Activated CD4-positive, CD25-positive, alpha-beta regulatory T cell treated with anti-CD3 and anti-CD28 coated beads, Interleukin-2, amount 50 U/mL, for 24 hours (primary cell): ENCODE data around the gene GRM4.
"Not testable (repeated sequence)": the region's sequence is repeated elsewhere in the genome, so short reads cannot be mapped to it uniquely, and the experiment has no call there.

ENCODE experiments used
- ATAC-seq, 2 donors: fragments of 150-1000 bp; cut with Tn5 transposase; one replicate each; pipeline ENCODE4 v1.10.0; 2021; ENCODE audit warnings: mild to moderate bottlenecking in 1 of 2, moderate library complexity in 1 of 2

GRM4 gene

DNA sequence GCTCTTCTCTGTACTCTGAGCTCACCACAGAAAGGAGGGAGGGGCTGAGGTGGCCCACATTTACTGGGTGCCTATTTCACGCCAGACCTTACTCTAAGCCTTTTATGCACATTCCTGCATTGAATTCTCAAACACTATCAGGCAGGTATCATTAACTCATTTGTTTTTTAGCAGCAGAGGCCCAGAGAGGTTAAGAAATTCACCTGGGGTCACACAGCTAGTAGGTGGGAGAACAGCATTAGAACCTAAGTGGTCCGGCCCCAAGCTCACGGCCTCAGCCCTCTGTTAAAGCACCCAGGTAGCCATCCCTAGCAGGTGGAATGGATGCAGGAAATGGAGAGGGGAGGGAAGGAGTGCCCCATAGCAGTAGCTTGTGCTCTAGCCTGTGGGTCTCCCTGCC, 84.5 kb downstream of the GRM4 start:
- no peak for ATAC-seq

DNA sequence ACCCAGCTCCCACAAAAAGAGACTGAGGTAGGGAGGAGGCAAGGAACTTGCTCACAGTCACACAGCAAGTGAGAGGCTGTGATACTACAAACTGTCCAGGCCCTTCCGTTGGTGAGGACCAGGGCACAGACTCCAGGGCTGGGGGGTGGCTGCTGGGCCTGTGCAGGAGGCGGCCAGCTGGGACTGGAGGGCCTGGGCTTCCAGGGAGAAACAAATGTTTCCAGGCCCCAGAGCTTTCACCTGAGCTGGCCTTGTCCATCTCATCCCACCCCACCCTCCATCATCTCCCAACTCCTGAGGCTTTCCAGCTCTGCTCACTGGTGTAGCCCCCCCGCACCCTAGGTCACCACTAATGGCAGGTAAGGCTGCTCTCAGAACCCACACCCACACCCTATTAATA, 86.0 kb downstream of the GRM4 start:
- ATAC-seq = no peak

DNA sequence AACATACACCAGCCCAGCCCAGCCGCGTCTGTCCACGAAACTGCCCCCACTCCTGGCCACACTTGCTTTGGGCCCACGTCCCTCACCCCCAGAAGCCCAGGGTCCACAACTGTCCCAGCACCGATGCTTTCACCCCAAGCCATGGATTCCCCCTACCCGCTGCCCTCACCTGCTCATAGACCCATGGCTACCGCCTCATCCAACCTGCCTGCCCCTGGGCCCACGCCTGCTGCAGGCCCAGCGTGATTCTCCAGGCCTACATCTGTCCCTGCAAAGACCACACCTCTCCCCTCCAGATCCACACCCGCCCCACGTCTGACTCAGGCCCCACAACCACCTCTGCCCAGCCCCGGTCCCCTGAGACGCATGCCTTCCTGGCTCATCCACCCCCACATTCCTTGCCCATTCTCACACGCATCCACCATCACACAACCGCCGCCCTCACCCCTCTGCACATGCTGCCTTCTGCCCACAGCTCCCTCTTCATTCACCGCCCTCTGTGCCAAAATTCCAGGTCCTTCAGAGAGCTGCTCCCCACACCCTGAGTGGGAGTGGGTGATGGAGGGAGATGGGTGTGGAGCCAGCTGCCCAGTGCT, 86.7 kb downstream of the GRM4 start:
- ATAC-seq = no peak

DNA sequence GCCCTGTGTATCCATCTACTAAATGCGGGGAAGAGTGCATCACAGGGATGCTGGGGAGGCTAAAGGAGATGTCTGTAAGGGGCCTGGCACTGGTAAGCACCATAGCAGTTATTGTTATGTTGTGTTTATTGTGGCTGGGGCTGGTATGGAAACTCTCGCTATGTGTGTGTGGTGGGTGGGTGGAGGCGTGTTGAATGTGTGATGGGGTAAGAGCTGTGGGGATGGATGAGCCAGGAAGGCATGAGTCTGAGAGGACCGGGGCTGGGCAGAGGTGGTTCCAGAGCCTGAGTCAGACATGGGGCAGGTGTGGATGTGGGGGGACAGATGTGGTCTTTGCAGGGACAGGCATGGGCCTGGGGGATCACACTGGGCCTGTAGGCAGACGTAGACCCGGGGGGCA, 88.1 kb downstream of the GRM4 start:
- ATAC-seq = no peak

DNA sequence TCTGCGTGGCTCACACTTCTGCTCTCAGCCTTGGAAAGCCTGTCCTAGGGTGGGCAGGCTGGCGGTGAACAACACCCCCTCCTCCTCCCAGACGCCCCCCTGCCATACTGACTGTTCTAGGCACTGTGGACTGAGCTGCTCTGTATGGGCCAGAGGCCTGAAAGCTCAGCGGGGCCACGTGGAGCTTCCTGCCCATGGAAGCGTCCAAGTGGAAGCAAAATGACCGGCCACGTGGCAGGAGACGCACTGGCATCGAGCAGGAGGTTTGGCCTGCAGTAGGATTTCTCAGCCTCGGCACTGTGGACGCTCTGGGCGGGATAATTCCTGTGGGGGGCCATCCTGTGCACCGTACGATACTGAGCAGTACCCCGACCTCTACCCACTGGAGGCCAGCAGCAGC, 88.7 kb downstream of the GRM4 start:
- ATAC-seq = no peak

DNA sequence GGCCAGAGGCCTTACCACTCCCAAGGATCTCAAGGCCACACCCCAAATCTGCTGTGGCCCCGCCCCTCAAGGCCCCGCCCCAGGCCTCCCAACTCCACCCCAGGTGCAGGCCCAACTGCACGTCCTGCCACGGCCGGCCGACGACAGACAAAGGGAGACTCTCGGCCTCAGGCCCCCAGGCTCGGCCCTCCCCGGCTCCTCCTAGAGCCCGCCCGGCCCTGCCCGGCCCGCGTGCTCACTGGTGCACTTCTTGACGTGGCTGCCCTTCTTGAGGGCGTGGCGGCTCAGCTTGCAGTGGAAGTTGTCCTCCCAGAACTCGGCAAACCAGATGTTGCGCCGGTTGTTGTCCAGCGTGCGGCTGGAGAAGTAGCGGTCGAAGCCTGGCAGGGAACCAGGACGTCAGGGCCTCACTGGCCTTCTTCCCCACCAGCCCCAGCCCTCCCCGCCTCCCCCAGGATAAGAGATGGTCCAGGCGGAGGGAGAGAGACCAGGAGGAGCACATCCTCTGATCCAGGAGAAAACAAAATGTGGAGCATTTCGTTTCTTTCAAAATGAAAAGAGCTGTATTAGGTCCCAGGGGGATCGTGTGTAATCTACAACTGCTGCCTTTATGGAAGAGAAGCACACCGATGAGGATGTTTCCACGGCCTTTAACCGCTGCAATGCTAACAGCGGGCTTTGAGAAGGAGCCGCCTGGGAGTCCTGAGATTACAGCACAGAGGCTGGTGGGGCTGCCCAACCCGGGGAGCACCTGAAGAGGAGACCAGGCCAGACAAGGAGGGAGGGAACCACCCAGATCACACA, 89.4 kb downstream of the GRM4 start:
- ATAC-seq = no peak

DNA sequence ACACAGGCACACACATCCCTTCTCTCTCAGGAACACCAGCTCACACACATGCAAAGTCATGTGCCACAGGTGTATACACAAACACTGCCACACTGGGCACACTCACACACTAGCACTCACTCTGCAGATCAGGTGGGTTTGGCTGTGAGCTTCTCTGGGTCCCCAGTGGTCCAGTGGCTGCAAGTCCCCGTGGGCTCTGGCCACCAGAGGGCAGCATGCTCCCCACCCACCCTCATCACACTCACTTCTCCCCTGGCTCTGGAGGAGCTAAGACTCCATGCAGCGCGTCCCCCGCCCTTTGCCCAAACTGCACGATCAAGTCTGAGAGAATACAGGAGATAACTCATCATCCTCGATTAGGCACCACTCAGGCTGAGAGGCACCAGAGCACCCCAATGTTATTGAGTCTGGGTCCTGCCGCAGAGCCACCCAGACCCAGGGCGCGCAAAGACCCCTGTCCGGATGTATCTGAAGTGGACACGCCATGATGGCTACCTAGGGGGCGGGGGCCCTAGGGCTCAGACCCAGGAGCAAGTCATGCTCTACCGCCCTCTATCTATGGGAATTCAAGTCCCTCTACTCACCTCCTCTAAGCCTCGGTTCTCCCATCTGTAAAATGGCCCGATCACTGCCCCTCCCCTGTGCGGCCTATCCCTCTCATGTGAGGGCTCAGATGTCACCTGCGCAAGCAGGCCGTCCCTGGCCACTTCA, 90.5 kb downstream of the GRM4 start:
- ATAC-seq = peak; percentile 54 to 74

DNA sequence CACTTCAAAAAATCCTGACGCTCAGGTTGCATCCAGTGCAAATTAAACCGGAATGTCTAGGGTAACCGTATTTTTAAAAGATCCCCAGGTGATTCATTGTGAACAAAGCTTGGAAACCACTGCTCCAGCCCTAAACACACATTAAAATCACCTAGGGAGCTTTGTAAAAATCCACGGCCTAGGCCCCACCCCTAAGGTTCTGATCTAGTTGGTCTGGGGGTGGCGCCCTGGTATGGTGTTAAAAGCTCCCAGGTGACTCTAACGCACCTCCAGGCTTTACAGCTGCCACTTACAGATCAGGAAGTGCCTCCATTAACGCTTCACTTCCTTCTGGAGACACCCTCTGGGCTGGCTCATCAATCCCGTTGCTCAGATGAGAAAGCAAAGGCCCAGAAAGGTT, 92.2 kb downstream of the GRM4 start:
- no peak for ATAC-seq

DNA sequence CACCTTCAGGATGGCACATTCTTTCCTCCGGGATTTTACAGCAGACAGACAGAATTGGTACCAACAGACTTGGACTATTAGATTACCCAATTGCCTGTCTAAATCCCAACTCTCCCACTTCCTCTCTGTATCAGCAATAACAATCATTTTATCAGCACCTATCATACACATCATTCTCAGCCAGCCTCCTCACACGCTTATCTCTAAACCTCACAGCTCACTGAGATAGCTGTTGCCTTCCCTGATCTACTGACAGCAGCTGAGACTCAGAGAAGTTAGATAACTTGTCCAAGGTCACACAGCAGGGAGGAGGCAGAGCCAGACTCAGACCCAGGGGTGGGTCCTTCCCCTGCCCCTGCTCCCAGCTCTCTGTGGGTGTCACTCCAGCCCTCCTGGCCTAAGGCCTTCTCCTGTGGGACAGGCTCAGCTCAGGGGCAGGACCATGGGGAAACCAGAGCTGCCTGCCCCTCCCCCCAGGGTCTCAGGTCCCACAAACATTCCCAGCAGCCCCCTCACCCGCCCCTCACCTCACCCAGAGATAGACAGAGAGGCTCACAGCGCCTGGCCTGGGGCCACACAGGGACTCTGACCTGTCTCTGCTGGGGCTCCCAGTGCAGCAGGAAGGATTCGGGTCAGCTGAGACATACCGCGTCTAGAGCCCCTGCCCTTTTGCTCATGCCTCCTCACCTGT, 92.8 kb downstream of the GRM4 start:
- ATAC-seq = no peak

DNA sequence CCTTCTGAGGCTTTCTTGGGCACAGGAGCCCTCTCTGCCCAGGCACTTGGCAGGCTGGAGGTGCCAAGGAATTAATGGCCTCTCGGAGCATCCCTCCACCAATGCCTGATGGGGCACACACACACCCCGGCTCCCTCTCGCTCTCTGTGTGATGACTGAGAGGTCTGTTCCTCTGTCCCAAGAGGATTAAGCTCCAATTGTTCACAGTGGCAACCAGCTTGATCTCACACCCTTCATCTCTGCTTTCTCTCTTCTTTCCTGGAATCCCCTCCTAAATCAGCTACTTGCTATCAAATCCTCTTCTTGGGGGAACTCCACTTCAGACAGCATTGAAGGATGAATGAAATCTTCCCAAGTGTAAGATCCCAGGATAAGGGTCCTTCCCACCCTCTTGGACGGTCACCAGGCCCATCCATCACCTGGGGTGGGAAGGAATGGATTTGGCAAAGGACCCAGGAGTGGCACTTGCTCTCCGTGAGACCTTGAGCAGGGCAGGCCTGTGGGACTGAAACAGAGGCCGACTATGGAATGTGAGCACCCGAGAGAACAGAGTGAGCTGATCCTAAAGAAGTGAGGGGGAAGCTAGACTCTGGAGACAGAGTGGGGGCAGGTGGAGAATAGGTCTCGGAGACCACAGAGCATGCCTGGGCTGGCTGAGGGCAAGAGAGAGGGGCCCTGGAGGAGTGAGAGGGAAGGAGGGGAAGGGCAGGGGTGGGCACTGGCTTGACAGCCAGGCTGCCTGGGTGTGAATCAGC, 93.6 kb downstream of the GRM4 start:
- no peak for ATAC-seq

DNA sequence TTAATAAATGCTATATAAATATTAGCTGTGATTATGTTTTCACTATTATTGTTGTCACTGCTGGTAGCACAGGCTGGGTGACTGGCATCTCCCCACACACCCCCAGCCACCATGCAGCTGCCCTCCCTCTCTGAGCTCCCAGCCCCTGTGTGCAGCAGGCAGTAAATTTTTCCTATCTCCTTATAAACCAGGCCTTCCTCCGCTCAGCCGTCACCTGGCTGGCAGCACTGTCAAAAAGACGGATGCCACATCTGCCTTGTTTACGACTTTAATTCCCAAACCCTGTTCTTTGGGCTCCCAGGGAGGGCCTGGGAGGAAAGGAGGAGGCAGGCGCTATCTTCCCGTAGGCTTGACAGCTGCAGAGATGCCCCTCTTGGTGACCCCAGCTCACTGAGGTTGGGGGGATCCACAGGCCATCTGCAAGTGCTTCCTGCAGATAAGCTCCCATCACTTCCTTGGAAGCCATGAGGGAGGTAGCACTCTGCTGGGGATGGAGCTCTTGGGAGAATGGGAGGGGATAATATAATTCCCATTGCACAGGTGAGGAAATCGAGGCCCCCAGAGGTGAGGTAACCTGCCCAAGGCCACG, 94.5 kb downstream of the GRM4 start:
- ATAC-seq = no peak

DNA sequence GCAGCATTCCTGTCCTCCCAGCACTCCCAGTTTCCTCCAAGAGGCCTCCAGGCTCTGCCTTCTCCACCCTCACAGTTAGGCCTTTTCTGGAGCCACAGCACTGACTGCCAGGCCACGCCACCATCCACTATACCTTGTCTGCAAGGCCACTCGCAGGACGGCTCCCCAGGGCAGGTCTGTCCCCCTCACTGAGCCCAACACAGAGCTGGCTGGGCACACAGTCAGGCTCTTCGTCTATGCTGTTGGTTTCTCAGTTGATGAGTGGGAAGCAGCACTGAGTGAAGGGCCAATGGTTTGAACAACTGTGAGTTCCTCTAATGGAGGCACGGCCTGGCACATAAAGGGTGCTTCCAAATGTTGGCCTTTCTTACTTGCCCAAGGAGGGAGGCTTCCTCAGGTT, 95.2 kb downstream of the GRM4 start:
- no peak for ATAC-seq

DNA sequence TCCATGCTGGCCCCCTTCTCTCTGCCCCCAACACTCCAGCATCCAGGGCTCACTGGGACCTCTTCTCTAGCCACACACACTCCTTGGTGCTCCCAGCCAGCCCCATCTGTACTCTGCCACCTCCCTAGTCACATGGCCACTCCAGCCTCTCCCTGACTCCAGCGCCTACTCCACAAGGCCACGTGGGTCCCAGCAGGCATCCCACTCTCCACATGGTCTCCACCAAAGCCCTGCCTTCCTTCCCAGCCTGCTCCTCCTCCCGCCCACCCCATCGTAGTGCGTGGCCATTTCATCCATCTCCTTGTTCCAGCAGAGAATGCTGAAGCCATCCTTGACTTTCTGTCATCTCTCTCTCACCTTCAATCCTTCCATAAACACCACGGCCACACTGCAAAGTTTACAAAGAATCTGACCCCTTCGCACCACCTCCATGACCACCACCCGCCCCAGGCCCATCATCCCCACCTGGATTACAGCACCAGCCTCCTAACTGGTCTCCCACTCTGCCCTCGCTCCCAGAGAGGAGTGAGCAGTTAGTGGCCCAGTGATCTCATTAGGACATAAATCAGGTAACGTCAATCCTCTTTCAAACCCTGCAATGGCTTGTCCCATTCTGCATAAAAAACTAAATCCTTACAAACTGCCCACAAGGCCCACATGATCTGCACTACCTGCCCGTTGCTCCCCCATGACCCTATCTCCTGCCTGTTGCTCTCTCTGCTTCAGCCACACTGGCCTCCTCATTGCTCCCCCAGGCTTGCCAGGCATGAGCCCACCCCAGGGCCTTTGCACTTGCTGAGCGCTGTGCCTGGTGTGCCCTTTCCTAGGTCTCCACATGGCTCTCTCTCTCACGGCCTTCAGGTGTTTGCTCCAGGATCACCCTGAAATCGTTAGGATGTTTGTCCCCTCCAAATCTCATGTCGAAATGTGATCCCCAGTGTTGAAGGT, 96.2 kb downstream of the GRM4 start:
- ATAC-seq = no peak

DNA sequence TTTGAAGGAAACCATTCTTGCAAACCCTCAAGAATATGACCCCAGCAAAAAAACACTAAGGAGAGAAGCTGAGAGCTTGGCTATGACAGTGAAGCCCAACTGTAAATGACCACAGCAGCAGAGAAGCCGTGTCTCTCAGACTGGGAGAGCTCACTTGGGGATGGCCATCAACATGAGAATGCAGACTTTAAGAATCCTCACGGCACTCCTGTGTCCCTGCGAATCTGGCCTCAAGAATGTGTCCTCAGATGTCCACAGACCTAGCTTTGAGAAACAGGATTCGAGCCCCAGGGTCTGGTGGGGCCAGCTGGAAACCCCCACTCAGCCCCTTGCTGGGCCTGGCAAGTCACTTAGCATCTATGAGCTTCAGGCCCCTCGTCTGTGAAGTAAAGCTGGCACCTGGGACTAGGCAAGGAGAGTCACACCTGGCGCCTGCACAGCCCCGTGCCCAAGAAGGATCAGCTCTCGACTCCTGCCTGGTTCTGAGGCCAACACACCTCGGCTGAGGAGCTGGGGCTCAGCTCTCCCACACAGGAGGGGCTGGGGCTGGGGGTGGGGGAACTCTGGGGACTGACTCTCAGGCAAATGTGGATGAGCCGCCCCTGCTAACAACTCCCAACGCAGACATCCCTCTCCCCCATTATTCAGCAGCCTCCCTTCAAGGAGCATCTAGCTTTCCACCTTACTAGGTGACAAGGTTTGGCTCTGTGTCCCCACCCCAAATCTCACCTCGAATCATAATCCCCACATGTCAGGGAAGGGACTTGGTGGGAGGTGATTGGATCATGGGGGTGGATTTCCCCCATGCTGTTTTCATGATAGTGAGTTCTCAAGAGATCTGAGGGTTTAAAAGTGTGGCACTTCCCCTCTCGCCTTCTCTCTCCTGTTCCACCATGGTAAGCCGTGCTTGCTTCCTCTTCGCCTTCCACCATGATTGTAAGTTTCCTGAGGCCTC, 97.7 kb downstream of the GRM4 start:
- ATAC-seq = no peak

DNA sequence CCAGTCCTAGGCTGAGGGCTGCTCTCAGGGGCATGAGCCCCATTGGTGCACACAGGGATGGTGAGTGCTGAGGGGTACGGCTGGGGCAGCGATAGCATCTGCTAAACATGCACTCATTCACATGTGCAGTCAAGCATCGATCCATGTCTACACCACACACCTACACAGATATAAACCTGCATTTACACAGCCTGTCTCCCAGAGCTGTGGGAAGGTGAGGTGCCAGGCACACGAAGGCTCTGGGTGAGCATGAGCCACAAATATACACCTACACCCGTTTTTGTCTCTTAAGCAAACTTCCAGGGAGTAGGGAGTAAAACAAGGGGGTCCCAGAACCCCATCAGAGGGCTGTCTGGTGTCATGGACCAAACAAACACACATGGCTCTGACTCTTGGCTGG, 99.3 kb downstream of the GRM4 start:
- no peak for ATAC-seq

DNA sequence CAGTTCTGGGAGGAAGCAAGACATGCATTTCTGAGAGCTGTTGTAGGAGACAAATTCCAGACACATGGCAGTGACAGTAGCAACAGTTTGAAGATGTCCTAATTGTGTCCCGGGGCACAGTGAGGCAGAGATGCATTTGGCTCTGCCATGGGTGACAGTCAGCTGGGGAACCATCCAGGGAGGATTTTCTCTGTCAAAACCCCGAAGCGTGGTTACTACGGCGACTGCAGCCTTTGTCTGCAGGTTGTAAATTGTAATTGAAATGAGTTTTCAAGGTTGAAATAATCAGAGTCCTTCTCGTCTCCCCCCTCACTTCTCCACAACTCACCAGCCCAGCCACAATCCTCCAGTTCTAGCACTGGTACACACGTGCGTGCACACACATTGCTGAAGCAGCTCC, 100.1 kb downstream of the GRM4 start:
- ATAC-seq = no peak

DNA sequence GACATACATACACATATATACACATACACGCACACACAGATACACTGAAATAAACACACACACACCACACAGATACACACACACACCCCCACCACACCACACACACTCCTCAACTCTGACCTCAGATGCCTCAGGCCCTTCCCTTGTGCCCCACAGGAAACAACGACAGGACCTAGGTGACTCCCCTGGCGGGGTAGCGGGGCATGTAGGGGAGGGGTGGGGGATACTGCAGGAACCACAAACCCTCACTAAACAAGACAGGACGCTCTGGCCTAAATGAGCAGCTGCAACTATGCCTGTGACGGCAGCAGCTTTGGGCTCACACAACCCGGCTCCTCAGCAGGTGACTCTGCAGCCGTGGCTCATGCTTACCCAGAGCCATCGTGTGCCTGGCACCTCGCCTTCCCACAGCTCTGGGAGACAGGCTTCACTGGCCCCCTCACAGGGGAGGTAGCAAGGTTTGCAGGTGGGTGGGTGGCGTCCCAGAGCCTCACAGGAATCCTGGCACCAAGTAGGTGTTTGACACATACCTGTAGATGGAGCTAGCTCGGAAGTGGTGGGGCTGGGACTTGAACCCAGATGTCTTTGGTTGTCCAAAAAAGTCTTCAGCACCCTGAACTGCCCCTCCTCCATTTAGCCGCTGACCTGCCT, 100.8 kb downstream of the GRM4 start:
- ATAC-seq = peak; percentile 21 to 27

DNA sequence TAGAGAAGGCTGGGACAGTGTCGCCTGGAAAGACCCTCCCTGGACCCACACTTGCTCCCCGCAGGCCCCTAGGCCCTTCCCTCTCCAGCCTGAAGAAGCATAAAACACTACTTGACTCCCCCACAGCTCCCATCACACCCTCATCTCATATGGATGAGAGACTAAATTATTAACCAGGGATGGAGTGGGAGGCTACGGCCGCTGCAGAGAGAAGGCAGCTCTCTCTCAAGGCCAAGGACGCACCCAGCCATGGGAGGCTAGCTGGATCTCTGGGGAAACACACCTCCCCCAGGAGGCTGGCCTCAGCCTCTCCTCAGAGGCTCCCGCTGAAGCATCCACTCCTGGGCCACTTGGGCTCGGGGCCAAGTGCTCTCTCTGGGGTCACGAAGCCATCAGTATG, 102.5 kb downstream of the GRM4 start:
- ATAC-seq = no peak

DNA sequence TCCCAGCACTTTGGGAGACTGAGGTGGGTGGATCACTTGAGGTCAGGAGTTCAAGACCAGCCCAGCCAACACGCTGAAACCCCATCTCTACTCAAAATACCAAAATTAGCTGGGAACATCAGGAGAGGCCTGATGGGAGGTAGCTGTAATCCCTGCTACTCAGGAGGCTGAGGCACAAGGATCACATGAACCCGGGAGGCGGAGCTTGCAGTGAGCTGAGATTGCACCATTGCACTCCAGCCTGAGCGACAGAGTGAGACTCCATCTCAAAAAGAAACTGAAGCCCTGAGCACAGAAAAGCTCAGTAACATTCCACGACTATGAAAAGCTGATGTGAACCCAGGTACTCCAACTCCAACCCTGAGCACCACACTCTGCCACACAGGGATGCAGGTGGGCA, 103.9 kb downstream of the GRM4 start:
- not testable (repeated sequence) for ATAC-seq
